ENCODE data around the gene BICC1.

BICC1 gene

GRCh38 chr10:58782876-58783851 is 270.5 kb downstream of the BICC1 start:
- no peak for TF ChIP-seq REST (IDR thresholded peaks at IDR 0.05; ENCODE audit: insufficient replicate concordance, low read depth)
- no peak for TF ChIP-seq CTCF (IDR thresholded peaks at IDR 0.05; ENCODE audit: insufficient read depth, low read length)
- no peak for TF ChIP-seq GABPA (IDR thresholded peaks at IDR 0.05; ENCODE audit: low read depth)
- no peak overlapping the region for H3K4me3 ChIP-seq (replicated peaks; ENCODE audit: insufficient read depth, low read length)
- H3K27me3 ChIP-seq (ENCODE audit: insufficient read depth, poor library complexity, severe bottlenecking): no peaks in the 10 kb centered on the region
- H3K27ac ChIP-seq (replicated peaks): no peak overlapping the region
- no peak for DNase-seq (ENCODE audit: low read depth in 1 of 2, low spot score in 1 of 2)

GRCh38 chr10:58784361-58784760 is 271.7 kb downstream of the BICC1 start:
- TF ChIP-seq POLR2AphosphoS5 (IDR thresholded peaks at IDR 0.05; ENCODE audit: low read depth) (no peak), SPI1 (IDR thresholded peaks at IDR 0.05; ENCODE audit: borderline replicate concordance, low read depth) (no peak), CTCF (IDR thresholded peaks at IDR 0.05; ENCODE audit: insufficient read depth, low read length) (no peak), GABPA (IDR thresholded peaks at IDR 0.05; ENCODE audit: low read depth) (no peak), REST (IDR thresholded peaks at IDR 0.05; ENCODE audit: insufficient replicate concordance, low read depth) (no peak)
- H3K27ac ChIP-seq (replicated peaks): no peak overlapping the region
- no peak for DNase-seq (ENCODE audit: low read depth in 1 of 2, low spot score in 1 of 2)
- H3K27me3 ChIP-seq (ENCODE audit: insufficient read depth, poor library complexity, severe bottlenecking): no peaks in the 10 kb centered on the region
- H3K4me3 ChIP-seq (replicated peaks; ENCODE audit: insufficient read depth, low read length): no peak overlapping the region

GRCh38 chr10:58785354-58785753 is 272.7 kb downstream of the BICC1 start:
- H3K27ac ChIP-seq (replicated peaks): no peak overlapping the region
- no peak overlapping the region for H3K4me3 ChIP-seq (replicated peaks; ENCODE audit: insufficient read depth, low read length)
- TF ChIP-seq REST (IDR thresholded peaks at IDR 0.05; ENCODE audit: insufficient replicate concordance, low read depth) (no peak), GABPA (IDR thresholded peaks at IDR 0.05; ENCODE audit: low read depth) (no peak), POLR2AphosphoS5 (IDR thresholded peaks at IDR 0.05; ENCODE audit: low read depth) (no peak), SPI1 (IDR thresholded peaks at IDR 0.05; ENCODE audit: borderline replicate concordance, low read depth) (no peak), CTCF (IDR thresholded peaks at IDR 0.05; ENCODE audit: insufficient read depth, low read length) (no peak)
- no peaks in the 10 kb centered on the region for H3K27me3 ChIP-seq (ENCODE audit: insufficient read depth, poor library complexity, severe bottlenecking)
- no peak for DNase-seq (ENCODE audit: low read depth in 1 of 2, low spot score in 1 of 2)

All from HL-60 (cell line).